KBM-7 (cell line): ENCODE results near the gene FBXO30.
A peak's percentile ranks its signal among the peaks of the same experiment; 100 is the strongest.

Experiments used
- DNase-seq: peaks from one replicate; pipeline ENCODE4 v3.0.0-alpha.2; 2015
- in situ Hi-C: fragments of 300-500 bp; cut with MboI; formaldehyde crosslinking; loops from 2 replicates; pipeline ENCODE4 v1.14.3; 2020; ENCODE audit warnings: low sequenced_read_pairs, low pct_unique_long_range_greater_than_20kb, mixed read lengths

FBXO30 gene

DNA sequence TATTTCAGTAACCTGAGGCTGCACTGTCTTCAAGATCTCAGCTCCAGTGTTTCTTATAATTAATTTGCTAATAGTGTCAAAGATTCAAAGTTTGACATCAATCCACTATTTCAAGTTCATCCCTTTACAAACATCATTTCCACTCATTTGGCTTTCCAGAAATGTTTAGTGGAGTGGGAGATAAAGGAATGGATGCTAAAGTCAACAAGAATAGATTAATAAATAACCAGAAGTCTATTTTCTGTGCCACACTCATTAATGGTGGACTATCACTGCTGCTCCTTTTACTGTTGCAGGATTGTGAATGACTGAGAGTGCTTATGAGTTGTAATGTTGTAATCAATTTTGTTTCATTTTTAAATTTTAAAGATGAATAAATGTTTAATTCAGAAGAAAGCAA, 50.9 kb downstream of the FBXO30 start:
- DNase-seq: no peak
- in situ Hi-C loops: no loop called here

DNA sequence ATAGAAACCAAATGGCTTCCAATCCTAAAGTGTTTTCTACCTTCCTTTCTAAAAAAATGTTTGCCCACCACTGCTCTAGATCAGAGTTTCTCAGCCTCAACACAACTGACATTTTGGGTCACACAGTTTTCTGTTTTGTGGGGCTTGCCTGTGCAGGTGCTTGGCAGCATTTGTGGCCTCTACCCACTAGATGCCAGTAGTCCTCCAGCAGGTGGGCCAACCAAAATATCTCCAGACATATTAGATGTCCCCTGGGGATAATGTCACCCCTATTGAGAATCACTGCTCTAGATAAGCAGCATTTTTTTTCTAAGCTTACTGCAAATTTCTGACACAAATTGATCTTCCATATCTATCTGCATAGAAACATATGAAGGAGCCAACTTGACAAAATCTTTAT, 53.0 kb downstream of the FBXO30 start:
- DNase-seq: no peak
- in situ Hi-C loops: no loop called here

DNA sequence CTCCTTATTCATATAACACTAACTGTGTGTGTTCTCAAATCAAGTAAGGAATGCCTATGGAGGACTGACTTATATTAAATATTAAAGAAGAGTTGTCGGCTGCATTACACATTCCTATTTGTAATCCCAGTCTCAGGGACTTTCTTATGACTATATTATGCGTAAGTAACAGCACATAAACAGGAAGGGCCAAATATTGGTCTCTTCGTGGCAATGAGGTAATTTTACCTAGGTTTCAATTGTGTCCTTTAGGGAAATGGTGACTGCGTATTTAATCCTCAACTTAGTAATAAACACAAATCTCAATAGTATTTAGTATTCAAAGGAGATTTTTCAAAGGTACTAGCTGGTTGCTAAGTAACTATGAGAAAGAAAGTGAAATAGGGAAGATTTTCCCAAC, 56.5 kb downstream of the FBXO30 start:
- no peak for DNase-seq
- in situ Hi-C loops: no loop called here

DNA sequence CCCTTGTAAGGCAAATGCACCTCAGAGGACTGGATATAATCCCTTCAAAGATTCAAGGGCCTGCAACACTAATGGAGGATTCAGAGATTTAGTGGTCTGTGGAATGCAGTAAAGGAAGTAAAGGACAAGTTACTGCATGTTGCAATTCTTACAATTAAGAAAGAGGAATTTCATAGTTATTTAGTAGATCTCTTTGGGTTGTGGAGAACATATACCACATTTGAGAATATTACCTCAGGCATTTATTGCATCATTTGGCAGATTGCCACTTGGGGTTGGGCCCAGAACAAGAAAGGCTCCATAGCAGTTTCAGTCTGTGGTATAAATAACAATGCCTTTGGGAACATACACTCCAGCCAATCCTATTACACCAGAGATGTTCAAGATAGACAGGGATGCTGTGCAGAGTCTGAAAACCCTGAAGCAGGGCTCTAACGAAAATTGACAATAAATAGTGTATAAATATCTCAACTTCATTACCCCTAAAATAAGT, 58.4 kb downstream of the FBXO30 start:
- DNase-seq: peak; percentile 35
- in situ Hi-C loops: no loop called here

DNA sequence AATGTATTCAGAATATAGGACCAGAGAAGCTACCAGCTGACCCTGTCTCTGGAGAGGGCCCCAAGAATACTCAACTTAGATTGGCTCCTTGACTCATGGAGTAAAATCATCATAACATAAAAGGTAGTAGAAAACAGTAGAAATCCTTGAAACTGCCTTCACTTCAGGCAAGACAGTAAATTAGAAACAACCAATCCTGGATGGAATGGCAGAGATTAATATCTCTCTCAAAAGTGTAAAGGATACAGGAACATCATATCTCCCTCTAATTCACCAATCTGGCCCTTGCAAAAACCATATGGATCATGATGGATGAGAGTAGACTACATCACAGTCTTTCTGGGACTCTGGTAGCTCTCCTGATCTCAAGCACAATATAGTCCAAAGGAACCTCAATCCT, 58.9 kb downstream of the FBXO30 start:
- in situ Hi-C loops: no loop called here

DNA sequence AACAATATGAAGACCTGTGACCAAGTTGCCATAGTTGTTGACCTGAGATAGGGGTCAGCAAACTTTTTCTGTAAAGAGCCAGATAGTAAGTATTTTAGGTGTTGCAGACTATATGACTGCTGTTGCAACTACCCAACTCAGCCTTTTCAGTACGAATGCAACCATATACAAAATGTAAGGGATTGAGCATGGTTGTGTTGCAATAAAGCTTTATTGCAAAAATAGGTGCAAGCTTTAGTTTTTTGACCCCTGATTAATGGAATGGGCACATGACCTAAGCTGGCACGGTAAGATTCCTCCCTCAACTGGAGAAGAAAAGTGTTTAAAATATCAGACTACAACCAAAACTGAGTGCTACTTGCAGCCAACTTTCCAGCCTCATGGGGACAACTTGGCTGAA, 62.0 kb downstream of the FBXO30 start:
- no peak for DNase-seq
- in situ Hi-C loops: no loop called here

More for the DNA sequence above, 58.9 kb downstream of the FBXO30 start:
- DNase-seq: no peak

DNA sequence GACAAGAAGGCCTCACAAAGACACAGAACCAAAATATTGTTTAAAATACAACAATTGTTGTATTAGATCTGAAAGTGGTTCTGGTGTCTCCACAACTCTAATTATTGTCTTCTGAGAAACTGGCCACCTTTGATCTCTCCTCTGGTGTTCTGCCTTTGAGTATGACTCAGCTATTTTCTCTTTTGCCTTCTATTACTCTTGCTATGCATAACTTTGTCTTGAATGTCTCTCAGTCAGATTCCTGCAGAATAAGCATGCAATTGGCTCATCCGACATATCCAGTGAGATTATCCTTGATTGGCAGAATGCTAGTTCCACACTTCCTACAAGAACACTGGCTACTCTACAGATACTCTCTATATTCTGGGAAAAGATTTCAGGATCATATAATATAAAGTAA, 65.0 kb downstream of the FBXO30 start:
- peak; percentile 27 for DNase-seq
- in situ Hi-C loops: no loop called here

DNA sequence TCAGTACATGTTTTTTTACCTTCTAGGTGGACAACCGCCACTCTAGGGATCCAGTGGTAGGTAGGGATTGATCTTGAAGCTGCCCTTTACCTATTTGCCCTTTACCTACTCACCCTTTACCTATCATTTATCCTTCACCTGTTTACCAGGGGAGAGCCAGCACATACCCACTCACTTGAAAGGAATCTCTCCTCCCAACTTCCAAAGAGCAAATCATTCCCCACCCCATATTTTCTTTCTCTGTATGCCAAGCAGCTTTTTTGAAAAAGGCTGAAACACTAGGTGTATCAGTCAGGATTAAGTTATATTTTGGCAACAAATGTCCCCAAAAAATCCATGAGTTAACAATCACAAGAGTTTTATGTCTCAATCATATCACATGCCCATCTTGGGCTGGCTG, 68.7 kb downstream of the FBXO30 start:
- in situ Hi-C loops: no loop called here
- no peak for DNase-seq

DNA sequence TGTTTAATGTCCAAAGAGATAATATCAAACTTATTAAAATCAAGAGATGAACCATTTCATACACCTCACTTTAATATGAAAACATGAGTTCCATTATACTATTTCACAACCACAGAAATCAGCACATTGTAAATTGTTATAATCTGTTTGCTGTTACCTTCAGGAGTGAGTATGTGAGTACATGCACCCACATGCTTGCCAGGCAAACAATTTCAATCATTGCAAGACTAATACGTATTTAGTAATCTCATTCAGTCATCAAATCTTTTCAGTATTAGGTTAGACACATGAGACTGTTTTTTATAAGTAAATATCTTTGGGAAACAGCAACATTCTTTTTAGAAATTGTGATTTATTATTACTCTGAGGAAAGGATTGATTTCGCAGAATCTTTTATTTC, 70.0 kb downstream of the FBXO30 start:
- in situ Hi-C loops: no loop called here
- DNase-seq: no peak
